Measurements from ENCODE around the gene PRKCA.

Gene PRKCA

GRCh38 chr17:66855204-66855603 lies 552.8 kb downstream of the PRKCA start:
- no peak overlapping the region for H3K27ac ChIP-seq (replicated peaks)
- DNase-seq (ENCODE audit: low read depth in 1 of 2, low spot score in 1 of 2) = no peak
- no peak for TF ChIP-seq SPI1 (IDR thresholded peaks at IDR 0.05; ENCODE audit: borderline replicate concordance, low read depth)
- no peak for TF ChIP-seq POLR2AphosphoS5 (IDR thresholded peaks at IDR 0.05; ENCODE audit: low read depth)
- TF ChIP-seq GABPA (IDR thresholded peaks at IDR 0.05; ENCODE audit: low read depth) = no peak
- TF ChIP-seq CTCF (IDR thresholded peaks at IDR 0.05; ENCODE audit: insufficient read depth, low read length) = no peak
- no peak for TF ChIP-seq REST (IDR thresholded peaks at IDR 0.05; ENCODE audit: insufficient replicate concordance, low read depth)
- no peak overlapping the region for H3K4me3 ChIP-seq (replicated peaks; ENCODE audit: insufficient read depth, low read length)
- H3K27me3 ChIP-seq (ENCODE audit: insufficient read depth, poor library complexity, severe bottlenecking) = no peaks in the 10 kb centered on the region

- Histone ChIP-seq H3K27me3 (ENCODE audit: insufficient read depth, poor library complexity, severe bottlenecking) (no peaks in the 10 kb centered on the region), H3K27ac (replicated peaks) (no peak overlapping the region), H3K4me3 (replicated peaks; ENCODE audit: insufficient read depth, low read length) (no peak overlapping the region)
- DNase-seq (ENCODE audit: low read depth in 1 of 2, low spot score in 1 of 2) = no peak
- TF ChIP-seq POLR2AphosphoS5 (IDR thresholded peaks at IDR 0.05; ENCODE audit: low read depth) (no peak), GABPA (IDR thresholded peaks at IDR 0.05; ENCODE audit: low read depth) (no peak), REST (IDR thresholded peaks at IDR 0.05; ENCODE audit: insufficient replicate concordance, low read depth) (no peak), SPI1 (IDR thresholded peaks at IDR 0.05; ENCODE audit: borderline replicate concordance, low read depth) (no peak), CTCF (IDR thresholded peaks at IDR 0.05; ENCODE audit: insufficient read depth, low read length) (no peak)
Measured at GRCh38 chr17:66858226-66859083, 556.0 kb downstream of the PRKCA start.

- no peaks in the 10 kb centered on the region for H3K27me3 ChIP-seq (ENCODE audit: insufficient read depth, poor library complexity, severe bottlenecking)
- H3K27ac ChIP-seq (replicated peaks) = no peak overlapping the region
- DNase-seq (ENCODE audit: low read depth in 1 of 2, low spot score in 1 of 2) = no peak
- TF ChIP-seq GABPA (IDR thresholded peaks at IDR 0.05; ENCODE audit: low read depth) (no peak), CTCF (IDR thresholded peaks at IDR 0.05; ENCODE audit: insufficient read depth, low read length) (no peak), POLR2AphosphoS5 (IDR thresholded peaks at IDR 0.05; ENCODE audit: low read depth) (no peak), SPI1 (IDR thresholded peaks at IDR 0.05; ENCODE audit: borderline replicate concordance, low read depth) (no peak), REST (IDR thresholded peaks at IDR 0.05; ENCODE audit: insufficient replicate concordance, low read depth) (no peak)
- H3K4me3 ChIP-seq (replicated peaks; ENCODE audit: insufficient read depth, low read length) = no peak overlapping the region
Measured at GRCh38 chr17:66859353-66859752, 556.9 kb downstream of the PRKCA start.

All from HL-60 (cell line).